Activated CD4-positive, alpha-beta memory T cell treated with anti-CD3 and anti-CD28 coated beads for 36 hours (primary cell): Measurements from ENCODE around the gene ASCC3. TPM values are rescaled to one million over a fixed set of nuclear protein-coding genes. Genes with fewer than 3 reads are reported as not detected.
A peak's percentile ranks its signal among the peaks of the same experiment; 100 is the strongest.
"Not testable (repeated sequence)": the region's sequence is repeated elsewhere in the genome, so short reads cannot be mapped to it uniquely, and the experiment has no call there.

ENCODE experiments used
- CTCF ChIA-PET: fragments of 350-600 bp; sonication (Branson Sonifier 250); formaldehyde crosslinking; loops from one replicate; lab custom pipeline; 2021; ENCODE audit warnings: antibody characterized with exemption, inconsistent platforms; lab: Charles Lee
- POLR2A ChIA-PET: fragments of 350-600 bp; sonication (Branson Sonifier 250); formaldehyde crosslinking; loops from one replicate; lab custom pipeline; 2021; ENCODE audit warnings: antibody characterized with exemption; lab: Charles Lee
- DNase-seq: peaks from one replicate; pipeline ENCODE4 v3.0.0-alpha.2; 2020
- H3K27ac Mint-ChIP-seq: one replicate; pipeline ENCODE4 v1.8.0; 2021; ENCODE audit warnings: mixed read lengths
- H3K27me3 Mint-ChIP-seq: one replicate; pipeline ENCODE4 v1.8.0; 2021; ENCODE audit warnings: mixed read lengths
- H3K36me3 Mint-ChIP-seq: one replicate; pipeline ENCODE4 v1.8.0; 2021; ENCODE audit warnings: mixed read lengths
- H3K4me1 Mint-ChIP-seq: one replicate; pipeline ENCODE4 v1.8.0; 2021; ENCODE audit warnings: low read depth, mixed read lengths
- H3K4me3 Mint-ChIP-seq: one replicate; pipeline ENCODE4 v1.8.0; 2021; ENCODE audit warnings: mild to moderate bottlenecking, mixed read lengths
- H3K9me3 Mint-ChIP-seq: one replicate; pipeline ENCODE4 v1.8.0; 2021; ENCODE audit warnings: mixed read lengths
- intact Hi-C: fragments of 100-400 bp; cut with micrococcal nuclease; formaldehyde crosslinking; loops from one replicate; pipeline ENCODE4 v1.15.1; 2023
- total RNA-seq, 2 experiments: library from RNA; stranded (reverse); gene quantifications; one replicate each; pipeline ENCODE4 v1.2.3, GENCODE V29; 2021

Gene ASCC3
- total RNA-seq, 2 experiments from 2014 or later: 51.2 to 52.9 TPM

DNA sequence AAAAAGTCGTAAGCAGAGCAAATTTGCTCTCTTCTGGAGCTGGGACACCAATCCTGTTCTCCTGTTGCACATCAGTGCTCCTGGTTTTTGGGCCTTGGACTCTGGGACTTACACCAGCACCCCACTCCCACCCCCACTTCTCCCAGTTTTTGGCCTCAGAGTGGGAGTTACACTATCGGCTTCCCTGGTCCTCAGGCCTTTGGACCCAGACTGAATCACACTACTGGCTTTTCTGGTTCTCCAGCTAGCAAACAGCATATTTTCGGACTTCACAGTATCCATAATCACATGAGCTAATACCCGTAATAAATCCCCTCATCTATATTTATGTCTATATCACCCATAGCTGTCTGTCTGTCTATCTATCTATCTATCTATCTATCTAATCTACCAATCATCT, 23.2 kb upstream of the ASCC3 start:
- Mint-ChIP-seq H3K4me3 (no peak overlapping the region), H3K36me3 (no peaks in the 10 kb centered on the region), H3K27me3 (no peaks in the 10 kb centered on the region), H3K4me1 (peaks cover 1% of the 10 kb centered on the region), H3K9me3 (no peaks in the 10 kb centered on the region), H3K27ac (no peak overlapping the region)
- no peak for DNase-seq
- ChIA-PET CTCF (no interaction called here), POLR2A (no interaction called here)
- intact Hi-C loops: no loop called here

DNA sequence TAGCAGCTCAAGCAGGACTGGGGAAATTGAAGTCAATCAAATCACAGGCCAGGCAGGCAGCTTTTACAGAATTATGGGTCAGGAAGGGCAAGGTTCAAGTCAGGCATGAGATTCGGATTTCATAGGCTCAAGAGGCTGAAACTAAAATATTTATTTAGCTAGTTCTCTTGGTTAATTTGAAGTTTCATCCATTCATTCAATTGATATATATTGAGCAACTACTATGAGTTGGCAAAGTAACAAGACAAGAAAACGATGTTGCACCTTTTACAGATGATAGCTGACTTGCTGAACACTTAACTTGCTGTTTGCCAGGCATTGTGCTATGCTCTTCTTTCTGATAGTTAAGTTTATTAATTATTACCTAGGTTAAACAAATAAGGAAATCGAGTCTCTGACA, 20.5 kb upstream of the ASCC3 start:
- no peak overlapping the region for H3K27ac Mint-ChIP-seq
- intact Hi-C loops: no loop called here
- peaks cover 1% of the 10 kb centered on the region for H3K36me3 Mint-ChIP-seq
- ChIA-PET POLR2A (no interaction called here), CTCF (no interaction called here)
- H3K4me1 Mint-ChIP-seq: peaks cover 1% of the 10 kb centered on the region
- no peaks in the 10 kb centered on the region for H3K27me3 Mint-ChIP-seq
- no peaks in the 10 kb centered on the region for H3K9me3 Mint-ChIP-seq
- H3K4me3 Mint-ChIP-seq: no peak overlapping the region
- DNase-seq: no peak

- Mint-ChIP-seq H3K4me1 (peaks cover 1% of the 10 kb centered on the region), H3K27me3 (no peaks in the 10 kb centered on the region), H3K27ac (no peak overlapping the region), H3K9me3 (no peaks in the 10 kb centered on the region), H3K36me3 (peaks cover 1% of the 10 kb centered on the region), H3K4me3 (no peak overlapping the region)
- DNase-seq: no peak
- ChIA-PET POLR2A (no interaction called here), CTCF (no interaction called here)
- intact Hi-C loops: no loop called here
Observed at GRCh38 chr6:100899202-100899601, 18.1 kb upstream of the ASCC3 start.

GRCh38 chr6:100897671-100898070, 16.5 kb upstream of the ASCC3 start:
- CTCF ChIA-PET: no interaction called here
- POLR2A ChIA-PET: no interaction called here
- Mint-ChIP-seq H3K4me3 (no peak overlapping the region), H3K4me1 (peaks cover 1% of the 10 kb centered on the region), H3K27ac (no peak overlapping the region), H3K36me3 (peaks cover 1% of the 10 kb centered on the region), H3K27me3 (no peaks in the 10 kb centered on the region), H3K9me3 (no peaks in the 10 kb centered on the region)
- intact Hi-C loops: no loop called here
- no peak for DNase-seq

DNA sequence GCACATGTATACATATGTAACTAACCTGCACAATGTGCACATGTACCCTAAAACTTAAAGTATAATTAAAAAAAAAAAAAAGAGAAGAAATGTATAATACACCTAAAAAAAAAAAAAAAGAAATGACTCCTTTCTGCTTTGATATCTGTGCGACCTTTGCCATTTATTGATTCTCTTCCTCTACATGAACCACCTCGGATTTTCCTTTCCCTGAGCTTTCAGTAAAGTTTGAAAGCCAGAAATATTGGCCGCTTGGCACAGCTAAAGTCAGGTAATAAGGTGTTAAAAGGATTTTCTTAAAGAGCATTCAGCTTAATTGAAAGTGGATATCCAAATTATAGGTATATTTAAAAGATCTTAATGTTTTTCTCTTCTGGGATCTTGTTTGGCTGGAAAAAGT, 12.6 kb upstream of the ASCC3 start:
- Mint-ChIP-seq H3K27ac (no peak overlapping the region), H3K36me3 (peaks cover 1% of the 10 kb centered on the region), H3K4me1 (no peaks in the 10 kb centered on the region), H3K4me3 (no peak overlapping the region), H3K27me3 (no peaks in the 10 kb centered on the region), H3K9me3 (no peaks in the 10 kb centered on the region)
- POLR2A ChIA-PET: no interaction called here
- CTCF ChIA-PET: no interaction called here
- no peak for DNase-seq
- intact Hi-C loops: no loop called here

DNA sequence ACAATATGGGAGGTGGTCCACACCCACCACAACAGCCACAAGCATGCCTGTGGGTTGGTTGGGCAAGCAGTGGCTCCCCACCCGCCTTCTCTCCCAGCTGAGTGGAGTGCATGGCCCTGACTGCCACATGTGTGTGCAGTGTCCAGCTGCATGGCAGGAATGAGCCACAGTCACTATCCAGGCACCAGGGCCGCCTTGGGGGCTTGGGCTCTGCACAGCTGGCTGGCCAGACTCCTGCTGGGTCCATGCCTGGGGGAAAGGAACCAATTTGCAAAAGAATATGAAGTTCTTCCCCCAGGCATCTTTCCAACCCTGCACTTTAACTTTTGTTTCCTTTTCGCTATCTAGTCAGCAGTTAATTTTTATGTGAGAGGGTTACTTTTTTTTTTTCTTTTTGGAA, 11.6 kb upstream of the ASCC3 start:
- intact Hi-C loops: no loop called here
- no peaks in the 10 kb centered on the region for H3K9me3 Mint-ChIP-seq
- ChIA-PET CTCF (no interaction called here), POLR2A (no interaction called here)
- H3K4me1 Mint-ChIP-seq: no peaks in the 10 kb centered on the region
- H3K36me3 Mint-ChIP-seq: no peaks in the 10 kb centered on the region
- H3K4me3 Mint-ChIP-seq: no peak overlapping the region
- no peak overlapping the region for H3K27ac Mint-ChIP-seq
- no peak for DNase-seq
- no peaks in the 10 kb centered on the region for H3K27me3 Mint-ChIP-seq

- intact Hi-C loops: no loop called here
- POLR2A ChIA-PET: no interaction called here
- H3K36me3 Mint-ChIP-seq: no peaks in the 10 kb centered on the region
- no peak overlapping the region for H3K4me3 Mint-ChIP-seq
- H3K27me3 Mint-ChIP-seq: no peaks in the 10 kb centered on the region
- no peaks in the 10 kb centered on the region for H3K9me3 Mint-ChIP-seq
- CTCF ChIA-PET: no interaction called here
- no peak for DNase-seq
- H3K27ac Mint-ChIP-seq: no peak overlapping the region
- H3K4me1 Mint-ChIP-seq: no peaks in the 10 kb centered on the region
Observed at GRCh38 chr6:100892116-100892515, 11.0 kb upstream of the ASCC3 start.

- H3K36me3 Mint-ChIP-seq: no peaks in the 10 kb centered on the region
- POLR2A ChIA-PET: no interaction called here
- no peaks in the 10 kb centered on the region for H3K9me3 Mint-ChIP-seq
Observed at GRCh38 chr6:100891079-100891478, 9.9 kb upstream of the ASCC3 start.

DNA sequence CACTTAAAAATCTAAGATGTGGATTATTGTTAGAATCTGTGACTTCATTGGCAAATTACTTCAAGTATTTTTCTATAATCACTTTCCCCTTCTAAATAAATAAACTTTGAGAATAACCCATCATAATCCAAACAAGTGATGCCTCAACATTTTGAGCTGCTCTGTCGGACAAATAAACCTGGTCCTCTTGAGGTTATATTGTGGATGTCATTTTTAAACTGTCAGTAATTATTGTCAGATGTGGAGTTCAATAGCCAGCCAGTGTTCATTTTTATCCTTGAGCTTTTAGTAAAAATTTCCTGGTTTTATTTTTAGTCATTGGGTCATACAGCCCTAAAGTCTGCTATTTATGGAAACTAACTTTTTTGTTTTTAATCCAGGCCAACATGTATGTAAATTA, 9.5 kb upstream of the ASCC3 start:
- H3K36me3 Mint-ChIP-seq, H3K4me3 Mint-ChIP-seq, H3K27me3 Mint-ChIP-seq, DNase-seq, CTCF ChIA-PET, intact Hi-C loops, POLR2A ChIA-PET, H3K4me1 Mint-ChIP-seq, H3K27ac Mint-ChIP-seq, H3K9me3 Mint-ChIP-seq: not testable (repeated sequence)

More at GRCh38 chr6:100891079-100891478, 9.9 kb upstream of the ASCC3 start:
- H3K4me3 Mint-ChIP-seq: no peak overlapping the region
- DNase-seq: no peak
- H3K27ac Mint-ChIP-seq: no peak overlapping the region
- CTCF ChIA-PET: no interaction called here
- H3K27me3 Mint-ChIP-seq: no peaks in the 10 kb centered on the region
- intact Hi-C loops: no loop called here
- H3K4me1 Mint-ChIP-seq: no peaks in the 10 kb centered on the region

DNA sequence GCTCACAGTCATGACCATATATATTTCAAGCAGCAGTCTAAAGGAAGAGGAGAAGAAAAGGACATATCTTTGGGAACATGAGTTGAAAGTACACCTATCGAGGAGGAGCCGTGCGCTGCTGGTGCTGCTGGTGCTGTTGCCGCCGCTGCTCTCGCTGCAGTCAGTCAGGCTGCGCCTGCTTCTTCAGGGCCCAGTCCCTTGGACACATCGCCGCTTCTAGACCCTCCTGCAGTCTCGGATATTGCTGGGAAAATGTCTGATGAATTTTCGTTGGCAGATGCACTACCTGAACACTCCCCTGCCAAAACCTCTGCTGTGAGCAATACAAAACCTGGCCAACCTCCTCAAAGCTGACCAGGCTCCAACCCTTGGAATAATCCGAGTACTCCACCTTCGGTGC, 8.2 kb upstream of the ASCC3 start:
- H3K27ac Mint-ChIP-seq: no peak overlapping the region
- H3K27me3 Mint-ChIP-seq: peaks cover 3% of the 10 kb centered on the region

DNA sequence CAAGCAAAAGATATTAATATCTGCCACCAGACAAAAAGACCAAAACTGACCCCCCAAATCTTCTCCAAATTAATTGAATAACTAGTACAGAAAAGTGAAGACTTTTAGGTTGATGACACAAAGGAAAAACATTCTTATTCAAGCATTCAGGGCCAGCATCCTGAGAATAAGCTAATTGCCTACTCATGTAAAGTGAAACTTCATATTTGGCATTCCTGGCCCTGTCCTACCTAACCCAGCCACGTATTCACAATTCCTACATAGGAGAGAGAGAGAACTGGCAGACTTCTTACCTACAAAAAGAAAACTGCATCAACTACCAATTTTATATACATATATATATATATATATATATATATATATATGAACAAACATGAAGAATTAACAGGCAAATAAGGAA, 4.9 kb upstream of the ASCC3 start:
- POLR2A ChIA-PET: no interaction called here
- Mint-ChIP-seq H3K27ac (no peak overlapping the region), H3K9me3 (no peaks in the 10 kb centered on the region), H3K4me3 (no peak overlapping the region), H3K4me1 (peaks cover 10% of the 10 kb centered on the region), H3K36me3 (peaks cover 3% of the 10 kb centered on the region), H3K27me3 (peaks cover 3% of the 10 kb centered on the region)
- no peak for DNase-seq
- CTCF ChIA-PET: no interaction called here
- intact Hi-C loops: loop anchor here (10.0 kb wide), 1 partner anchor 221 kb away; no protein-coding TSS in a partner anchor

More for the DNA sequence above, 8.2 kb upstream of the ASCC3 start:
- intact Hi-C loops: loop anchor here (10.0 kb wide), 1 partner anchor 225 kb away; no protein-coding TSS in a partner anchor
- H3K36me3 Mint-ChIP-seq: no peaks in the 10 kb centered on the region
- POLR2A ChIA-PET: no interaction called here
- H3K4me3 Mint-ChIP-seq: no peak overlapping the region
- H3K9me3 Mint-ChIP-seq: no peaks in the 10 kb centered on the region
- DNase-seq: no peak
- CTCF ChIA-PET: no interaction called here
- H3K4me1 Mint-ChIP-seq: no peaks in the 10 kb centered on the region

GRCh38 chr6:100883347-100883746, 2.2 kb upstream of the ASCC3 start:
- Mint-ChIP-seq H3K27ac (no peak overlapping the region), H3K4me3 (no peak overlapping the region), H3K27me3 (peaks cover 3% of the 10 kb centered on the region), H3K36me3 (peaks cover 9% of the 10 kb centered on the region), H3K4me1 (peaks cover 23% of the 10 kb centered on the region), H3K9me3 (no peaks in the 10 kb centered on the region)
- ChIA-PET CTCF (interaction anchor here (0.6 kb wide), 1 partner anchor 51 kb away, joined by 3 read pairs; no protein-coding TSS in a partner anchor), POLR2A (no interaction called here)
- no peak for DNase-seq
- intact Hi-C loops: loop anchor here (10.0 kb wide), 1 partner anchor 219 kb away; no protein-coding TSS in a partner anchor

DNA sequence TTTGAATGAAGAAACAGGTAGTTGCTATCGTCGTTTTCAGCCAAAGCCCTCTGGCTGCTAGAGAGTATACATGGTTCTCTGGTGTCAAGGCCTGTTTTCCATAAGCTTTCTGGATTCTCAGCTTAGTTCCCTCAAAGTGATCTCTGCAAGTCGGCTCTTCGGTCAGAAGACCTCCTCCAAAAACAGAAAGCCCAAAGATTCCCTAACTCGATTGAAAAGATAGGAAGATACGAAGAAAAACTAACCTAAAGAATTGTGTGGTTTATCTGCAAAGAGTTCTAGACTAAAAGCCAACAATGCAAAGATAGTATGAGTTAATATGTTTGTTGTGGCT, 545 bp upstream of the ASCC3 start:
- Mint-ChIP-seq H3K9me3 (no peaks in the 10 kb centered on the region), H3K27ac (peak overlapping the region; percentile 64), H3K27me3 (peaks cover 3% of the 10 kb centered on the region), H3K4me3 (peak overlapping the region; percentile 100), H3K4me1 (peaks cover 36% of the 10 kb centered on the region), H3K36me3 (peaks cover 9% of the 10 kb centered on the region)
- intact Hi-C loops: loop anchor here (2.0 to 10.0 kb wide), 2 partner anchors 217 to 1367 kb away; partner anchors contain the start of gene USP45
- CTCF ChIA-PET: no interaction called here
- DNase-seq: no peak
- POLR2A ChIA-PET: no interaction called here
